ENCODE measurements around the gene ZBTB20.

The ZBTB20 gene

DNA sequence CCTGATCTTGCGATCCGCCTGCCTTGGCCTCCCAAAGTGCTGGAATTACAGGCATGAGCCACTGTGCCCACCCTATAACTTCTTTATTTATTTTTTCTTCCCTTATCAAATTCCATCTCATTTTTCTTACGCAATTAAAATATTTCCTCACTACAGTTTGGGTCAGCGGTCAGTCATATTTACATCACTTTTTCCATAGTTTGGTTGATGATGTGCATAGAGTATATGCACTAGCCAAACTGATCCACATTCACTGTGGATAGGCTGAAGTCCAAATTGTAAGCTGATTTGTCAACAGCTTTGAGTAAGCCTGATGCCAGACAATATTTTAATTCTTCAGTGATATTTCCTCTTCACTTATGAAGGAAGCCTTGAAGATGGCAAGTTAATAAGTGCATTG is 596.9 kb downstream of the ZBTB20 start:
- TF ChIP-seq, protein P1, sequence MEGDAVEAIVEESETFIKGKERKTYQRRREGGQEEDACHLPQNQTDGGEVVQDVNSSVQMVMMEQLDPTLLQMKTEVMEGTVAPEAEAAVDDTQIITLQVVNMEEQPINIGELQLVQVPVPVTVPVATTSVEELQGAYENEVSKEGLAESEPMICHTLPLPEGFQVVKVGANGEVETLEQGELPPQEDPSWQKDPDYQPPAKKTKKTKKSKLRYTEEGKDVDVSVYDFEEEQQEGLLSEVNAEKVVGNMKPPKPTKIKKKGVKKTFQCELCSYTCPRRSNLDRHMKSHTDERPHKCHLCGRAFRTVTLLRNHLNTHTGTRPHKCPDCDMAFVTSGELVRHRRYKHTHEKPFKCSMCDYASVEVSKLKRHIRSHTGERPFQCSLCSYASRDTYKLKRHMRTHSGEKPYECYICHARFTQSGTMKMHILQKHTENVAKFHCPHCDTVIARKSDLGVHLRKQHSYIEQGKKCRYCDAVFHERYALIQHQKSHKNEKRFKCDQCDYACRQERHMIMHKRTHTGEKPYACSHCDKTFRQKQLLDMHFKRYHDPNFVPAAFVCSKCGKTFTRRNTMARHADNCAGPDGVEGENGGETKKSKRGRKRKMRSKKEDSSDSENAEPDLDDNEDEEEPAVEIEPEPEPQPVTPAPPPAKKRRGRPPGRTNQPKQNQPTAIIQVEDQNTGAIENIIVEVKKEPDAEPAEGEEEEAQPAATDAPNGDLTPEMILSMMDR (IDR thresholded peaks at IDR 0.05; ENCODE audit: extremely low read depth, insufficient read depth, missing control alignments): no peak
- in situ Hi-C loops (cut with MboI; ENCODE audit: low pct_unique_long_range_greater_than_20kb, low sequenced_read_pairs, unreplicated experiment): no loop called here
- no peak for DNase-seq (ENCODE audit: low spot score)

DNA sequence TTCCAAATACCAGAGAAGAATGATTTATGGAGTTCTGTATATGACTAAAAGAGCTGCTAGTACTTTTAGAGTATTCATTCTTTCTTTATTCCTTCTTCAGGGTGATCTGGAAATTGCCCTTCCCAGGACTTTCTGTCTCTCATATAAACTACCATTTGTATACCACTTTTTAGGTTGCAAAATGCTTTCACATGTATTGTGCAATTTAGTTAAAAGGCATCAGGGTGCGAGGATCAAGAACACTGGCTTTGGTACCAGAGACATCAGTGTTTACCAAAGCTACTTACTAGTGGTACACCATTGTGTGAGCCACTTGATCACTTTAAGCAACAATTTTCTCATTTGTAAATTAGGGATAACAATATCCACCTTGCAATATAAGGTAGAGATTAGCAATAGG is 601.9 kb downstream of the ZBTB20 start:
- TF ChIP-seq, protein P1 (IDR thresholded peaks at IDR 0.05; ENCODE audit: extremely low read depth, insufficient read depth, missing control alignments): no peak
- DNase-seq (ENCODE audit: low spot score): no peak
- in situ Hi-C loops (cut with MboI; ENCODE audit: low pct_unique_long_range_greater_than_20kb, low sequenced_read_pairs, unreplicated experiment): no loop called here

DNA sequence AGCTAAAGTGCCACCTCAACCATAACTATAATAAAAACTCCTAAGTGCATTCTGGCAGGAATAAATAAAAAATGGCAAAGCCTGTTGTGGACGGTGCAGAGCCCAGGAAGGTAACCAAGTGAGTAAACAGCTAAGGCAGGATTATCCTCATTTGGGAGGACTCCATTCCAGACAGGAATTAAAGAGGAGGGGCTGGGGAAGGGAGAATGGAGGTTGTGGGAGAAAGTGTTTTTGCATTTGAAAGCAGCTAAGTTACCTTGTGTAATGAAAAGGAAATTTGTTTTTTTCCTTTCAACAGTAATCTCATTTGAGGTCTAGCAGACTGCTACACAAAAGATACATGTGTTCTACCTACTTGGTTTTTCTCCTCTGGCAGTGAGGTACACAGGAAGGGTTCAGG is 604.7 kb downstream of the ZBTB20 start:
- no peak for DNase-seq (ENCODE audit: low spot score)
- in situ Hi-C loops (cut with MboI; ENCODE audit: low pct_unique_long_range_greater_than_20kb, low sequenced_read_pairs, unreplicated experiment): no loop called here
- TF ChIP-seq, protein P1 (IDR thresholded peaks at IDR 0.05; ENCODE audit: extremely low read depth, insufficient read depth, missing control alignments): no peak

DNA sequence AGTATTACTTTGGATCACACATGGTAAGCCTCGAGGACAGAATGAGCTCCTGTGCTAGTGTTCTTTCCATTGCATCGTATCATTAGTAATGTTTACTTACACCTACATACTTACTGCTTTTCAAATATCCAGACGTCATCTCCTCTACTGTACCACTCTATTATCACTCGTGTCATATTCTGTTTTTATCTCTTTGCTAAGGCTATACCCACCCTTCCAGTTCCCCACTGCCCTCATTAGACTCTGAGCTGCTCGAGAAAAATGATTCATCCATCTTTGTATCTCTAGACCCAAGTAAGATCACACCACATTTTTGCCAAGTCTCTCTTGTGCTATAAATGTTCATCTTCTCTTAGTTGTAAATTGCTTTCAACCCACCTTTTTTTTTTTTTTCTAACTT is 607.6 kb downstream of the ZBTB20 start:
- in situ Hi-C loops (cut with MboI; ENCODE audit: low pct_unique_long_range_greater_than_20kb, low sequenced_read_pairs, unreplicated experiment): no loop called here
- DNase-seq (ENCODE audit: low spot score): no peak
- TF ChIP-seq, protein P1 (IDR thresholded peaks at IDR 0.05; ENCODE audit: extremely low read depth, insufficient read depth, missing control alignments): no peak

DNA sequence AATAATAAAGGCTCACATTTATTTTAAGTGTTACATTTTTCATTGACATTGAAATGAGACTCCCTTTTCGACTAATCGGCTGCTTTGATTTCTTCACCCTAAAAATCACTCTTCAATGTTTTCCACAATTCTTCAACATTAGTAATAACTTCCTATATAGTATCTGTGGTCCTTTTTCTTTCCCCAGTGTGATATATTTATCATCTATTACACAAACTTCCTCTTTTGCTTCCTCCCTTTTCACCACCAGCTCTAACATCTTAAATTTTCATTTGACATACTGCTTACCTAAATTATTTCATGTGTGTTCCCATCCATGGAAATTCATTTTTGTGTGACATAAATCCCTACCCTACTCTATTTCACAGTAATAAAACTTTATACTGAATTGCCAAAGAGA is 608.9 kb downstream of the ZBTB20 start:
- DNase-seq (ENCODE audit: low spot score): no peak
- TF ChIP-seq, protein P1 (IDR thresholded peaks at IDR 0.05; ENCODE audit: extremely low read depth, insufficient read depth, missing control alignments): no peak
- in situ Hi-C loops (cut with MboI; ENCODE audit: low pct_unique_long_range_greater_than_20kb, low sequenced_read_pairs, unreplicated experiment): no loop called here

DNA sequence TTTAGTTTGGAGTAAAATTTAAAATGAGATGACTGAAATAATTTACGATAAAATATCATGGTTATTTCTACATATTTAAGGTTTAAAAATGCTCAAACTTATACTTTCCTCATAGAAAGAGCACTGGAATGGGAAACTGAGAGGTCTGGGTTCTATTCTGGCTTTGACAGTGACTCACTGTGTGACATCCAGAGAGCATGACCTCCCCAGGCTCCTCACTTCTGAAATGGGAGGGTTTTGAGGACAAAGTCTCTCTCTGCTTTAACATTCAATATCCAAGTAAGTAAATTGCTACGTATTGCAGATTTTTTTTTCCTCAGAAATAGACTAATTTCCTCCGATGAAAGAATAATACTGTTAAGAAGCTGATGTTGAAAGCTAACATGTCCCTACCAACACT is 618.6 kb downstream of the ZBTB20 start:
- DNase-seq (ENCODE audit: low spot score): no peak
- in situ Hi-C loops (cut with MboI; ENCODE audit: low pct_unique_long_range_greater_than_20kb, low sequenced_read_pairs, unreplicated experiment): no loop called here
- TF ChIP-seq, protein P1 (IDR thresholded peaks at IDR 0.05; ENCODE audit: extremely low read depth, insufficient read depth, missing control alignments): no peak
